H1 (cell line): Measurements from ENCODE around the gene SCAI. TPM values are rescaled to one million over a fixed set of nuclear protein-coding genes. Genes with fewer than 3 reads are reported as not detected.

Experiments
- CTCF ChIA-PET: fragments of 300-600 bp; sonication (Branson Sonifier 250); formaldehyde crosslinking; loops from one replicate; lab custom pipeline; 2021; ENCODE audit not compliant: partially characterized antibody; lab: Charles Lee
- POLR2A ChIA-PET: fragments of 300-600 bp; sonication (Branson Sonifier 250); formaldehyde crosslinking; loops from one replicate; lab custom pipeline; 2021; ENCODE audit warnings: inconsistent platforms; ENCODE audit not compliant: partially characterized antibody; lab: Charles Lee
- DNase-seq, 2 experiments: peaks; one replicate each; pipeline versions ENCODE4 v3.0.0 to v3.0.0-alpha.2; 2010 to 2022; ENCODE audit warnings: low spot score in 2 of 2, low read depth in 1 of 2, mixed read lengths in 1 of 2
- FAIRE-seq: peaks from 2 replicates; lab custom pipeline; 2011; peaks lifted over from hg19 to GRCh38; lab: Jason Lieb, UNC
- H2AFZ ChIP-seq: 2 replicates; pipeline ENCODE4 v1.8.1; 2012; ENCODE audit warnings: low read length, inconsistent platforms
- H2AK5ac ChIP-seq: 2 replicates; pipeline ENCODE4 v1.6.1; 2013; ENCODE audit warnings: low read depth, low read length
- H2BK120ac ChIP-seq: replicated peaks from 2 replicates; pipeline ENCODE3; 2013; ENCODE audit warnings: low read depth, low read length, inconsistent platforms
- H2BK12ac ChIP-seq: 2 replicates; pipeline ENCODE4 v1.6.1; 2013; ENCODE audit warnings: low read depth, low read length
- H2BK15ac ChIP-seq: 2 replicates; pipeline ENCODE4 v1.6.1; 2013; ENCODE audit warnings: low read length
- H2BK20ac ChIP-seq: 2 replicates; pipeline ENCODE4 v1.6.1; 2013; ENCODE audit warnings: low read length
- H2BK5ac ChIP-seq: 2 replicates; pipeline ENCODE4 v1.6.1; 2013; ENCODE audit warnings: low read depth, low read length
- H3K14ac ChIP-seq: 2 replicates; pipeline ENCODE4 v1.6.1; 2013; ENCODE audit warnings: inconsistent platforms; ENCODE audit not compliant: insufficient read length
- H3K18ac ChIP-seq: 2 replicates; pipeline ENCODE4 v1.6.1; 2013; ENCODE audit warnings: low read length; ENCODE audit errors: extremely low read depth
- H3K23ac ChIP-seq: 2 replicates; pipeline ENCODE4 v1.6.1; 2013; ENCODE audit warnings: inconsistent platforms; ENCODE audit not compliant: insufficient read length
- H3K23me2 ChIP-seq: 2 replicates; pipeline ENCODE4 v1.6.1; 2013; ENCODE audit warnings: low read depth, low read length
- H3K27ac ChIP-seq: 2 replicates; pipeline ENCODE4 v1.6.1; 2011; ENCODE audit warnings: low read depth, low read length, inconsistent platforms
- H3K27me3 ChIP-seq, 4 experiments: replicated peaks in 1 of 4; 1 replicate in 1 of 4; 2 replicates in 3 of 4; pipeline versions ENCODE4 v1.6.1 to v1.8.1; 2011 to 2013; ENCODE audit warnings: low read length in 3 of 4, mild to moderate bottlenecking in 3 of 4, inconsistent platforms in 2 of 4, mixed read lengths in 2 of 4, moderate library complexity in 1 of 4; ENCODE audit not compliant: control insufficient read depth in 3 of 4, insufficient read depth in 3 of 4; ENCODE audit errors: extremely low read depth in 1 of 4
- H3K36me3 ChIP-seq, 4 experiments: 2 replicates each; pipeline versions ENCODE4 v1.6.1 to v1.8.1; 2011 to 2013; ENCODE audit warnings: mild to moderate bottlenecking in 4 of 4, low read length in 3 of 4, moderate library complexity in 2 of 4, control low read depth in 1 of 4, inconsistent platforms in 1 of 4; ENCODE audit not compliant: insufficient read depth in 4 of 4, control insufficient read depth in 2 of 4
- H3K4ac ChIP-seq: replicated peaks from 2 replicates; pipeline ENCODE3; 2013; ENCODE audit warnings: low read length, low read depth, mixed read lengths, inconsistent platforms; ENCODE audit not compliant: insufficient read length
- H3K4me1 ChIP-seq, 4 experiments: replicated peaks in 1 of 4; 1 replicate in 1 of 4; 2 replicates in 3 of 4; pipeline versions ENCODE4 v1.6.1 to v1.8.1; 2011 to 2013; ENCODE audit warnings: low read length in 3 of 4, inconsistent platforms in 2 of 4, mixed read lengths in 1 of 4; ENCODE audit not compliant: insufficient read depth in 4 of 4, control insufficient read depth in 3 of 4
- H3K4me2 ChIP-seq, 2 experiments: 2 replicates each; pipeline versions ENCODE4 v1.6.1 to v1.8.1; 2011 to 2013; ENCODE audit warnings: low read depth in 2 of 2, low read length in 2 of 2, control low read depth in 1 of 2, inconsistent platforms in 1 of 2, mild to moderate bottlenecking in 1 of 2; ENCODE audit not compliant: insufficient read depth in 1 of 2
- H3K4me3 ChIP-seq, 4 experiments: fragments of 200-600, 300-600 bp in 1 of 4; sonication (generic), shearing (Covaris generic), sonication (Bioruptor Twin) in 1 of 4; 2 replicates each; pipeline versions ENCODE4 v1.5.1 to v1.8.1; 2011 to 2016; ENCODE audit warnings: low read length in 4 of 4, low read depth in 3 of 4, control low read depth in 2 of 4, inconsistent platforms in 2 of 4, mild to moderate bottlenecking in 2 of 4, mixed read lengths in 1 of 4, moderate library complexity in 1 of 4; ENCODE audit not compliant: insufficient read depth in 2 of 4; ENCODE audit errors: extremely low read depth in 1 of 4
- H3K56ac ChIP-seq: replicated peaks from 2 replicates; pipeline ENCODE3; 2013; ENCODE audit warnings: low read depth, mild to moderate bottlenecking, mixed read lengths, low read length, inconsistent platforms; ENCODE audit not compliant: insufficient read length
- H3K79me1 ChIP-seq: 2 replicates; pipeline ENCODE4 v1.6.1; 2013; ENCODE audit warnings: low read depth, low read length, control low read depth
- H3K79me2 ChIP-seq, 2 experiments: 2 replicates each; pipeline versions ENCODE4 v1.6.1 to v1.8.1; 2012 to 2013; ENCODE audit warnings: low read length in 2 of 2, mild to moderate bottlenecking in 2 of 2, inconsistent platforms in 1 of 2; ENCODE audit not compliant: insufficient read depth in 2 of 2, control insufficient read depth in 1 of 2
- H3K9ac ChIP-seq, 4 experiments: replicated peaks in 1 of 4; 1 replicate in 1 of 4; 2 replicates in 3 of 4; pipeline versions ENCODE4 v1.6.1 to v1.8.1; 2011 to 2013; ENCODE audit warnings: low read depth in 3 of 4, low read length in 3 of 4, control low read depth in 2 of 4, mild to moderate bottlenecking in 2 of 4, moderate library complexity in 2 of 4, inconsistent platforms in 1 of 4; ENCODE audit errors: extremely low read depth in 1 of 4
- H3K9me3 ChIP-seq, 2 experiments: 2 replicates each; pipeline versions ENCODE4 v1.6.1 to v1.8.1; 2012 to 2013; ENCODE audit warnings: mild to moderate bottlenecking in 2 of 2, moderate library complexity in 2 of 2, control low read depth in 1 of 2, inconsistent platforms in 1 of 2, low read depth in 1 of 2, low read length in 1 of 2, mixed read lengths in 1 of 2; ENCODE audit not compliant: insufficient read depth in 2 of 2
- H4K20me1 ChIP-seq, 2 experiments: replicated peaks in 1 of 2; 2 replicates each; pipeline versions ENCODE3 to v1.8.1; 2011 to 2013; ENCODE audit warnings: inconsistent platforms in 2 of 2, low read length in 2 of 2, mild to moderate bottlenecking in 1 of 2; ENCODE audit not compliant: insufficient read depth in 2 of 2, control insufficient read depth in 1 of 2
- H4K5ac ChIP-seq: 2 replicates; pipeline ENCODE4 v1.6.1; 2013; ENCODE audit warnings: low read length, low read depth, mixed read lengths, inconsistent platforms; ENCODE audit not compliant: insufficient read length
- H4K8ac ChIP-seq: 2 replicates; pipeline ENCODE4 v1.8.0; 2013; ENCODE audit warnings: mild to moderate bottlenecking, moderate library complexity, low read length, inconsistent platforms; ENCODE audit not compliant: insufficient read depth; ENCODE audit errors: extremely low read depth
- H4K91ac ChIP-seq: replicated peaks from 2 replicates; pipeline ENCODE3; 2013; ENCODE audit warnings: low read length, mixed read lengths, inconsistent platforms; ENCODE audit not compliant: insufficient read length
- CHD2 ChIP-seq: IDR thresholded peaks from 2 replicates; pipeline ENCODE4 v1.6.1; 2012; ENCODE audit warnings: low read length, improper control_type of control experiment
- CTCF ChIP-seq, 3 experiments: IDR thresholded peaks; 1 replicate in 2 of 3; 2 replicates in 1 of 3; pipeline versions ENCODE4 v1.5.1 to v1.6.1; 2011; ENCODE audit warnings: low read length in 3 of 3, mild to moderate bottlenecking in 3 of 3, inconsistent platforms in 2 of 3, low read depth in 1 of 3, moderate library complexity in 1 of 3; ENCODE audit not compliant: insufficient read depth in 1 of 3; ENCODE audit errors: control extremely low read depth in 1 of 3
- KDM4A ChIP-seq: IDR thresholded peaks from one replicate; pipeline ENCODE4 v1.7.1; 2012; ENCODE audit warnings: low read depth, mild to moderate bottlenecking, moderate library complexity, low read length, inconsistent platforms; ENCODE audit not compliant: severe bottlenecking
- POLR2AphosphoS5 ChIP-seq: IDR thresholded peaks from 2 replicates; pipeline ENCODE4 v1.6.1; 2011; ENCODE audit warnings: low read depth, low read length
- RAD21 ChIP-seq, 2 experiments: IDR thresholded peaks in 1 of 2; conservative IDR thresholded peaks in 1 of 2; 2 replicates each; pipeline ENCODE4 v1.6.1; 2011; ENCODE audit warnings: low read depth in 2 of 2, low read length in 2 of 2, improper control_type of control experiment in 1 of 2, inconsistent platforms in 1 of 2, mild to moderate bottlenecking in 1 of 2, moderate library complexity in 1 of 2
- RBBP5 ChIP-seq: IDR thresholded peaks from 2 replicates; pipeline ENCODE4 v1.7.1; 2012; ENCODE audit warnings: low read depth, mild to moderate bottlenecking, inconsistent platforms, low read length, moderate library complexity, borderline replicate concordance
- RNF2 ChIP-seq: fragments of 200-900, 300-1000 bp; sonication (generic); IDR thresholded peaks from 2 replicates; pipeline ENCODE4 v1.7.1; 2016; ENCODE audit warnings: borderline replicate concordance, low read depth, mild to moderate bottlenecking, antibody characterized with exemption, low read length; ENCODE audit not compliant: poor library complexity, severe bottlenecking; ENCODE audit errors: missing control alignments
- SIN3A ChIP-seq, 2 experiments: IDR thresholded peaks in 1 of 2; conservative IDR thresholded peaks in 1 of 2; 2 replicates each; pipeline ENCODE4 v1.6.1; 2011 to 2012; ENCODE audit warnings: low read length in 2 of 2, improper control_type of control experiment in 1 of 2, low read depth in 1 of 2, mild to moderate bottlenecking in 1 of 2
- WGBS, 2 experiments: shearing (Covaris generic) in 1 of 2; methylation state at CpG; one replicate each; pipeline versions ENCODE4 v1.1.6 to v1.1.7; 2013 to 2015; ENCODE audit warnings: low lambda C conversion rate in 2 of 2, mixed read lengths in 2 of 2, inconsistent platforms in 1 of 2, low coverage in 1 of 2, missing lambda C conversion rate in 1 of 2; ENCODE audit not compliant: insufficient replicate concordance in 2 of 2, insufficient coverage in 1 of 2, insufficient read length in 1 of 2; ENCODE audit errors: extremely low coverage in 1 of 2, missing lambda C conversion rate in 1 of 2; 5-methylcytosine and 5-hydroxymethylcytosine counted together
- polyA plus RNA-seq, 7 experiments: library from polyadenylated mRNA; depleted of rRNA in 3 of 7; stranded (reverse) in 5 of 7; unstranded in 2 of 7; fragments of >200 nt in 5 of 7; fragments of 200-250 nt in 2 of 7; gene quantifications; 1 replicate in 5 of 7; 2 replicates in 1 of 7; 4 replicates in 1 of 7; pipeline versions ENCODE4 v1.2.1 to v1.2.3, GENCODE V29; 2011 to 2013; ENCODE audit warnings: missing spikeins in 2 of 7, mixed read lengths in 2 of 7
- total RNA-seq: library from RNA; stranded (reverse); fragmentation: NEBNext Ultra II Directional; extraction: Animal tissue kit (Norgen Biotek cat#: 25700); gene quantifications from 2 replicates; pipeline ENCODE4 v1.2.1, GENCODE V29; 2021

SCAI gene
- total and polyA plus RNA-seq, 2 of the 8 experiments (the other 6 are each of a cell fraction or from before 2014, with no cell fraction given): 6.4 to 19.8 TPM

- no peak overlapping the region for H3K56ac ChIP-seq
- no peak for FAIRE-seq
- no peak overlapping the region for H2AK5ac ChIP-seq
- H2BK15ac ChIP-seq: no peak overlapping the region
- ChIA-PET POLR2A (no interaction called here), CTCF (no interaction called here)
- H3K79me1 ChIP-seq: no peaks in the 10 kb centered on the region
- H3K9me3 ChIP-seq: no peaks in the 10 kb centered on the region
- H2BK5ac ChIP-seq: no peak overlapping the region
- no peak overlapping the region for H3K18ac ChIP-seq
- no peaks in the 10 kb centered on the region for H3K27me3 ChIP-seq
- no peak overlapping the region for H3K4me2 ChIP-seq
- H3K36me3 ChIP-seq: no peaks in the 10 kb centered on the region; a peak in 1 of 8 replicates
- no peak for DNase-seq
- no peak for TF ChIP-seq RAD21 (IDR thresholded peaks at IDR 0.05 in 1 of 2, conservative IDR thresholded peaks at IDR 0.05 in 1 of 2; ENCODE audit: low read depth in 2 of 2, low read length in 2 of 2)
- TF ChIP-seq CTCF (IDR thresholded peaks at IDR 0.05; ENCODE audit: control extremely low read depth in 1 of 3, insufficient read depth in 1 of 3, low read depth in 1 of 3, low read length in 3 of 3): no peak
- no peak for TF ChIP-seq KDM4A
- TF ChIP-seq RNF2: no peak
- no peak for TF ChIP-seq CHD2
- no peak for TF ChIP-seq RBBP5
- TF ChIP-seq POLR2AphosphoS5: no peak
- TF ChIP-seq SIN3A (conservative IDR thresholded peaks at IDR 0.05 in 1 of 2, IDR thresholded peaks at IDR 0.05 in 1 of 2; ENCODE audit: low read depth in 1 of 2, low read length in 2 of 2): no peak
- no peak overlapping the region for H2BK120ac ChIP-seq
- H2AFZ ChIP-seq: no peak overlapping the region
- H3K4me1 ChIP-seq: no peaks in the 10 kb centered on the region
- peaks cover 0 to 2% of the 10 kb centered on the region in 2 experiments for H4K20me1 ChIP-seq
- no peak overlapping the region for H3K4ac ChIP-seq
- 88% methylated on average over 3 of the region's 3 CpGs; no CpG with 5 or more reads in 1 of the 2 experiments for WGBS, 2 experiments
- H3K14ac ChIP-seq: no peak overlapping the region
- H4K8ac ChIP-seq: no peak overlapping the region
- H3K27ac ChIP-seq: no peak overlapping the region
- H3K79me2 ChIP-seq: no peaks in the 10 kb centered on the region
- H2BK12ac ChIP-seq: no peak overlapping the region
- H3K9ac ChIP-seq: no peak overlapping the region
- no peak overlapping the region for H3K23ac ChIP-seq
- H4K5ac ChIP-seq: no peak overlapping the region
- no peak overlapping the region for H4K91ac ChIP-seq
- H3K4me3 ChIP-seq: no peak overlapping the region
- no peaks in the 10 kb centered on the region for H3K23me2 ChIP-seq
- no peak overlapping the region for H2BK20ac ChIP-seq
Observed at GRCh38 chr9:124950050-124950718, 193.1 kb downstream of the SCAI start.
